Uterine smooth muscle cell (primary cell): ENCODE data around the gene TMED10. TPM values are rescaled to one million over a fixed set of nuclear protein-coding genes. Genes with fewer than 3 reads are reported as not detected.

Experiments used
- total RNA-seq: library from RNA; depleted of rRNA; stranded (reverse); fragments of >200 nt; gene quantifications from 2 replicates; pipeline ENCODE4 v1.2.3, GENCODE V29; 2014

Gene TMED10
- 325 and 376 TPM in 2 replicates for total RNA-seq

GRCh38 chr14:75176142-75176820 lies at the start of gene TMED10:
TSS of gene TMED10 (minus strand) at chr14:75176612. CDS start at chr14:75176579, 33 bp downstream.

GRCh38 chr14:75126679-75127473 lies 49.5 kb downstream of the TMED10 start, which contains the start of gene NEK9:
TSS of gene NEK9 (minus strand) at chr14:75127048. CDS start at chr14:75126921, 127 bp downstream.

Other genes with a start within 250 kb of the TMED10 start
- 2.7 and 3.5 TPM in 2 replicates for gene PGF, start 221.0 kb downstream of the TMED10 start, total RNA-seq
- gene EIF2B2, start 173.7 kb downstream of the TMED10 start, total RNA-seq = 51.5 and 74.6 TPM in 2 replicates
- 29.9 and 35.6 TPM in 2 replicates for gene MLH3, start 125.1 kb downstream of the TMED10 start, total RNA-seq
- gene ACYP1, start 112.6 kb downstream of the TMED10 start, total RNA-seq = 9.1 and 15.2 TPM in 2 replicates
- 1.8 and 1.9 TPM in 2 replicates for gene ZC2HC1C, start 107.0 kb downstream of the TMED10 start, total RNA-seq
- 50.1 and 57.4 TPM in 2 replicates for gene NEK9, start 49.6 kb downstream of the TMED10 start, total RNA-seq
- 6.7 and 8.1 TPM in 2 replicates for gene FOS, start 102.2 kb upstream of the TMED10 start, total RNA-seq